GM10248 (cell line): Measurements from ENCODE around the gene PLD5.

Experiments used
- CTCF ChIA-PET: fragments of 300-600 bp; sonication (Branson Sonifier 250); formaldehyde crosslinking; extraction: SDS; loops from one replicate; lab custom pipeline; 2021; ENCODE audit warnings: antibody characterized with exemption; lab: Yijun Ruan, JAX
- POLR2A ChIA-PET: fragments of 350-650 bp; sonication (Branson Sonifier 250); formaldehyde crosslinking; extraction: SDS; loops from one replicate; lab custom pipeline; 2020; ENCODE audit warnings: antibody characterized with exemption; lab: Yijun Ruan, JAX
- DNase-seq: peaks from one replicate; pipeline ENCODE4 v3.0.0; 2012; ENCODE audit errors: extremely low spot score
- CTCF ChIP-seq: IDR thresholded peaks from 2 replicates; pipeline ENCODE4 v1.5.1; 2012; ENCODE audit warnings: mild to moderate bottlenecking, low read depth; ENCODE audit errors: extremely low read depth, missing control alignments, control extremely low read depth

Gene PLD5

GRCh38 chr1:242197907-242198820, 326.3 kb downstream of the PLD5 start:
- TF ChIP-seq CTCF, result no peak
- DNase-seq, result no peak
- ChIA-PET CTCF (no interaction called here), POLR2A (no interaction called here)

GRCh38 chr1:242196914-242197313, 327.6 kb downstream of the PLD5 start:
- TF ChIP-seq CTCF, result no peak
- DNase-seq, result no peak
- ChIA-PET CTCF (no interaction called here), POLR2A (no interaction called here)

- DNase-seq, result no peak
- CTCF ChIA-PET, result no interaction called here
- TF ChIP-seq CTCF, result no peak
- POLR2A ChIA-PET, result no interaction called here
Measured at GRCh38 chr1:242196101-242196500, 328.4 kb downstream of the PLD5 start.

DNA sequence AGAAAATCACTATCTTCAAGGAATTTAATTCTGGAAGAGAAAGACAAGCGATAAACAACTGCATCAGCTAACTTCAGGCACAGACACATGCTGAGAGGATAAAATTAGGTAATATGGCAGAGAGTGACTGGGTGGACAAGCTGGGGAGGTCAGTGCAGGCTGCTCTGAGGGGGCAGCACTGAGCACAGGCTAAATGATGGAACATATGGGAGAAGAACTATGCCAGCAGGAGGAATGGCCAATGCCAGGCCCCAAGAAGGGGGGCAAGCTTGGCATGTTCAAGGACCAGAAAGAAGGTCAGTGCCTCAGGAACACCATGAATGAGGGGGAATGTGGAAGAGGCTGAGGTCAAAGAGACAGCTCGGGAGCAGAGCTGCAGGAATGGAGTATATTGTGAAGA, 334.9 kb downstream of the PLD5 start:
- CTCF ChIA-PET, result no interaction called here
- no peak for TF ChIP-seq CTCF
- POLR2A ChIA-PET, result no interaction called here
- DNase-seq, result no peak

- CTCF ChIA-PET, result no interaction called here
- no peak for DNase-seq
- POLR2A ChIA-PET, result no interaction called here
- no peak for TF ChIP-seq CTCF
Measured at GRCh38 chr1:242187816-242188215, 336.7 kb downstream of the PLD5 start.

- ChIA-PET POLR2A (no interaction called here), CTCF (no interaction called here)
- TF ChIP-seq CTCF, result no peak
- DNase-seq, result no peak
Measured at GRCh38 chr1:242187171-242187570, 337.3 kb downstream of the PLD5 start.
